ENCODE measurements around the gene DIAPH2.
A peak's percentile ranks its signal among the peaks of the same experiment; 100 is the strongest.

The DIAPH2 gene

GRCh38 chrX:97211070-97211469 lies 526.4 kb downstream of the DIAPH2 start:
- no peak for DNase-seq

- DNase-seq: no peak
These were observed 530.5 kb downstream of the DIAPH2 start for GRCh38 chrX:97215186-97215585.

- DNase-seq: no peak
These were observed 539.5 kb downstream of the DIAPH2 start for GRCh38 chrX:97224148-97224547.

GRCh38 chrX:97229318-97229717 lies 544.7 kb downstream of the DIAPH2 start:
- no peak for DNase-seq

- no peak for DNase-seq
These were observed 546.3 kb downstream of the DIAPH2 start for GRCh38 chrX:97230948-97231347.

GRCh38 chrX:97234471-97235081 lies 549.9 kb downstream of the DIAPH2 start:
- no peak for DNase-seq

GRCh38 chrX:97238632-97239031 lies 554.0 kb downstream of the DIAPH2 start:
- no peak for DNase-seq

- no peak for DNase-seq
These were observed 567.5 kb downstream of the DIAPH2 start for GRCh38 chrX:97252111-97252510.

- DNase-seq: no peak
These were observed 576.0 kb downstream of the DIAPH2 start for GRCh38 chrX:97260679-97261078.

- DNase-seq: no peak
These were observed 581.9 kb downstream of the DIAPH2 start for GRCh38 chrX:97266406-97267121.

- no peak for DNase-seq
These were observed 582.9 kb downstream of the DIAPH2 start for GRCh38 chrX:97267396-97268181.

- no peak for DNase-seq
These were observed 583.6 kb downstream of the DIAPH2 start for GRCh38 chrX:97268182-97268680.

GRCh38 chrX:97284531-97284930 lies 599.9 kb downstream of the DIAPH2 start:
- DNase-seq: no peak

- peak; percentile 6 for DNase-seq
These were observed 605.6 kb downstream of the DIAPH2 start for GRCh38 chrX:97290199-97290598.

GRCh38 chrX:97294041-97294440 lies 609.4 kb downstream of the DIAPH2 start:
- no peak for DNase-seq

- no peak for DNase-seq
These were observed 611.3 kb downstream of the DIAPH2 start for GRCh38 chrX:97295954-97296353.

- DNase-seq: no peak
These were observed 622.3 kb downstream of the DIAPH2 start for GRCh38 chrX:97306771-97307470.

- no peak for DNase-seq
These were observed 623.5 kb downstream of the DIAPH2 start for GRCh38 chrX:97308171-97308570.

- no peak for DNase-seq
These were observed 625.0 kb downstream of the DIAPH2 start for GRCh38 chrX:97309487-97310116.

- no peak for DNase-seq
These were observed 625.7 kb downstream of the DIAPH2 start for GRCh38 chrX:97310373-97310772.

GRCh38 chrX:97311066-97311778 lies 626.6 kb downstream of the DIAPH2 start:
- no peak for DNase-seq

GRCh38 chrX:97314345-97314744 lies 629.7 kb downstream of the DIAPH2 start:
- no peak for DNase-seq
